ENCODE measurements around the gene IGF2. TPM values are rescaled to one million over a fixed set of nuclear protein-coding genes. Genes with fewer than 3 reads are reported as not detected.

The IGF2 gene
- total RNA-seq, 1 experiment from 2014 or later: 5.0 TPM

GRCh38 chr11:2130881-2131352 is 8.3 kb downstream of the IGF2 start:
- Histone ChIP-seq H3K9me3 (ENCODE audit: low read length) (no peaks in the 10 kb centered on the region), H3K4me3 (ENCODE audit: low read length) (no peak overlapping the region), H3K9me2 (replicated peaks; ENCODE audit: low read length) (no peaks in the 10 kb centered on the region), H3K79me2 (ENCODE audit: low read length) (no peaks in the 10 kb centered on the region), H3F3A (ENCODE audit: low read length, unreplicated experiment) (no peaks in the 10 kb centered on the region), H3K27me3 (ENCODE audit: low read length) (no peaks in the 10 kb centered on the region), H4K20me1 (ENCODE audit: low read length) (no peaks in the 10 kb centered on the region), H3K9ac (ENCODE audit: low read length) (no peak overlapping the region), H3K27ac (ENCODE audit: low read length) (no peak overlapping the region), H2AFZ (ENCODE audit: low read length) (no peak overlapping the region), H3K4me1 (ENCODE audit: insufficient read depth, low read length) (no peaks in the 10 kb centered on the region), H3K4me2 (ENCODE audit: low read length) (no peak overlapping the region), H3K36me3 (ENCODE audit: low read depth, low read length) (no peaks in the 10 kb centered on the region)
- no peak for TF ChIP-seq EZH2 (IDR thresholded peaks at IDR 0.05; ENCODE audit: low read length, unreplicated experiment)
- TF ChIP-seq CTCF (conservative IDR thresholded peaks at IDR 0.05; ENCODE audit: low read depth, low read length): no peak
- no peak for TF ChIP-seq EZH2phosphoT487 (IDR thresholded peaks at IDR 0.05; ENCODE audit: borderline replicate concordance, low read length)
- POLR2A ChIA-PET (ENCODE audit: unreplicated experiment): no interaction called here
- no TSS peak for BruUV-seq (replicated peaks)
- intact Hi-C loops (cut with micrococcal nuclease): no loop called here
- CTCF ChIA-PET: no interaction called here
- ATAC-seq (no peak), DNase-seq (no peak)

- intact Hi-C loops (cut with micrococcal nuclease): no loop called here
- ChIA-PET CTCF (no interaction called here), POLR2A (ENCODE audit: unreplicated experiment) (no interaction called here)
- no peak for ATAC-seq
- H3K4me2 ChIP-seq (ENCODE audit: low read length): no peak overlapping the region
- BruUV-seq (replicated peaks): no TSS peak
- no peak for DNase-seq
- H3K9me3 ChIP-seq (ENCODE audit: low read length): no peaks in the 10 kb centered on the region
- H3K9ac ChIP-seq (ENCODE audit: low read length): no peak overlapping the region
- no peak overlapping the region for H2AFZ ChIP-seq (ENCODE audit: low read length)
- no peaks in the 10 kb centered on the region for H3K4me1 ChIP-seq (ENCODE audit: insufficient read depth, low read length)
- no peaks in the 10 kb centered on the region for H3K9me2 ChIP-seq (replicated peaks; ENCODE audit: low read length)
- no peak overlapping the region for H3K4me3 ChIP-seq (ENCODE audit: low read length)
- H3F3A ChIP-seq (ENCODE audit: low read length, unreplicated experiment): no peaks in the 10 kb centered on the region
- H3K36me3 ChIP-seq (ENCODE audit: low read depth, low read length): no peaks in the 10 kb centered on the region
- H3K27me3 ChIP-seq (ENCODE audit: low read length): no peaks in the 10 kb centered on the region
- TF ChIP-seq EZH2 (IDR thresholded peaks at IDR 0.05; ENCODE audit: low read length, unreplicated experiment) (no peak), CTCF (conservative IDR thresholded peaks at IDR 0.05; ENCODE audit: low read depth, low read length) (no peak), EZH2phosphoT487 (IDR thresholded peaks at IDR 0.05; ENCODE audit: borderline replicate concordance, low read length) (no peak)
- H4K20me1 ChIP-seq (ENCODE audit: low read length): no peaks in the 10 kb centered on the region
- no peaks in the 10 kb centered on the region for H3K79me2 ChIP-seq (ENCODE audit: low read length)
- no peak overlapping the region for H3K27ac ChIP-seq (ENCODE audit: low read length)
These were observed 9.4 kb downstream of the IGF2 start for GRCh38 chr11:2129699-2130366.

- no peak for TF ChIP-seq EZH2 (IDR thresholded peaks at IDR 0.05; ENCODE audit: low read length, unreplicated experiment)
- no peak for TF ChIP-seq EZH2phosphoT487 (IDR thresholded peaks at IDR 0.05; ENCODE audit: borderline replicate concordance, low read length)
- no peak for TF ChIP-seq CTCF (conservative IDR thresholded peaks at IDR 0.05; ENCODE audit: low read depth, low read length)
- Histone ChIP-seq H3K4me3 (ENCODE audit: low read length) (no peak overlapping the region), H3K9ac (ENCODE audit: low read length) (no peak overlapping the region), H3K27me3 (ENCODE audit: low read length) (no peaks in the 10 kb centered on the region), H3K9me3 (ENCODE audit: low read length) (no peaks in the 10 kb centered on the region), H3K79me2 (ENCODE audit: low read length) (no peaks in the 10 kb centered on the region), H3K9me2 (replicated peaks; ENCODE audit: low read length) (no peaks in the 10 kb centered on the region), H2AFZ (ENCODE audit: low read length) (no peak overlapping the region), H3F3A (ENCODE audit: low read length, unreplicated experiment) (no peaks in the 10 kb centered on the region), H4K20me1 (ENCODE audit: low read length) (no peaks in the 10 kb centered on the region), H3K4me1 (ENCODE audit: insufficient read depth, low read length) (no peaks in the 10 kb centered on the region), H3K36me3 (ENCODE audit: low read depth, low read length) (no peaks in the 10 kb centered on the region), H3K4me2 (ENCODE audit: low read length) (no peak overlapping the region), H3K27ac (ENCODE audit: low read length) (no peak overlapping the region)
- POLR2A ChIA-PET (ENCODE audit: unreplicated experiment): no interaction called here
- no peak for DNase-seq
- no peak for ATAC-seq
- intact Hi-C loops (cut with micrococcal nuclease): no loop called here
- BruUV-seq (replicated peaks): TSS peak; percentile 2
- CTCF ChIA-PET: no interaction called here
These were observed 9.9 kb downstream of the IGF2 start for GRCh38 chr11:2129308-2129698.

Data from PC-3 (cell line).